COLO829 (cell line): ENCODE measurements around the gene TCERG1L.

Experiments
- DNase-seq: peaks from one replicate; pipeline ENCODE4 v3.0.0; 2012; ENCODE audit warnings: low spot score

The TCERG1L gene

DNA sequence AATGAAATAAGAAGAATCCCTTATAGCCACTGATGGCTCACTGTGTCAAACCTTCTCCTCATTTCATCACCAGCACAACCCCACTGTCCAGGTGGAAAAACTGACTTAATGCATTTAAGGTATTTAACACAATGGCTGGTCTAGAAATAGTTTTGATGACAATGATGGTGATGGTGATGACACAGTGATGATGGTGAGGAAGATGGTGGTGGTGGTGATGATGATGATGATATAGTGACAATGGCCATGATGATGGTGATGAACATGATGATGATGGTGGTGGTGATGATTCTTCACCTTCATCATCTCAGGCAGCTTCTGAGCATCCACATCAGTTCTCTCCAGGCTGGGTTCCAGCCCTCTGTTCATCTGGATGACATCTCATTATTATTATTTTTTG is 186.6 kb downstream of the TCERG1L start:
- no peak for DNase-seq

DNA sequence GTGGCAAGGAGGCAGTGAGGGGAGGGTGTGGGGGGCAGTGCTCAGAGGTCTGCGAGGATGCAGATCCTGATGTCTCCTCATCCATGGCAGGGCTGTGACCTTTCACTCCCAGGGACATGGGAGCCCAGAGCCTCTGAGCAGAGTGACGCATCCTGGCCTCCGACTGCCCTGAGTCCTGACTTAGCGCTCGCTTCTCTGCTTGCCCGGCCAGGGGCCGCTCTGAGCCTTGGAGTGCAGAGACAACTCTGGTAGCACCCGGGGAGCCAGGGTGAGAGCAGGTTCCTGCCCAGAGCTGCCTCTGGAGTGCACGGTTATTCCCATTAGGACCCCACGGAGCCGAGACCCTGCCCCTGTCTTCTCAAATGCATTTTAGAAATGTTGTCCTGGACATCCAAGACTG is 188.0 kb downstream of the TCERG1L start:
- no peak for DNase-seq

DNA sequence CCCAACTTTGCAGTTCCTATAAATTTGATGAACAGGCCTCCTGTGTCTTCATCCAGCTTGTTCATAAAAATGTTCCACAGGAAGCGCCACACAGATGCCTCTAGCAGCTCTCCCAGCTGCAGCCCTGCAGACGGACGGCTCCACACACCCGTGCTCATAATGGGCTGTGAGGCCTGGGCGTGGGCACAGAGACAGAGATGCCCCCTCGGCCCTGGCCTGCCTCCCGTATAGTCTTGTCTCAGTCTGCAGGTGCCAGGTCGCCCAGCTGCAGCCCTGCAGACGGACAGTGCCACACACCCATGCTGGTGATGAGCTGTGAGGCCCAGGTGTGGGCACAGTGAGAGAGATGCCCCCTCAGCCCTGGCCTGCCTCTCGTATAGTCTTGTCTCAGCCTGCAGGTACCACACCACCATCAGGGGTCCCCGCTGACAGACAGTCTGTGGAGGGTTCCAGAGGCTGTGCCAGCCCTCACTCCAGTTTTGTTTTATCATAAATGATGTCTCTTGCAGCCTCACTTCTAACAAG is 189.9 kb downstream of the TCERG1L start:
- no peak for DNase-seq

DNA sequence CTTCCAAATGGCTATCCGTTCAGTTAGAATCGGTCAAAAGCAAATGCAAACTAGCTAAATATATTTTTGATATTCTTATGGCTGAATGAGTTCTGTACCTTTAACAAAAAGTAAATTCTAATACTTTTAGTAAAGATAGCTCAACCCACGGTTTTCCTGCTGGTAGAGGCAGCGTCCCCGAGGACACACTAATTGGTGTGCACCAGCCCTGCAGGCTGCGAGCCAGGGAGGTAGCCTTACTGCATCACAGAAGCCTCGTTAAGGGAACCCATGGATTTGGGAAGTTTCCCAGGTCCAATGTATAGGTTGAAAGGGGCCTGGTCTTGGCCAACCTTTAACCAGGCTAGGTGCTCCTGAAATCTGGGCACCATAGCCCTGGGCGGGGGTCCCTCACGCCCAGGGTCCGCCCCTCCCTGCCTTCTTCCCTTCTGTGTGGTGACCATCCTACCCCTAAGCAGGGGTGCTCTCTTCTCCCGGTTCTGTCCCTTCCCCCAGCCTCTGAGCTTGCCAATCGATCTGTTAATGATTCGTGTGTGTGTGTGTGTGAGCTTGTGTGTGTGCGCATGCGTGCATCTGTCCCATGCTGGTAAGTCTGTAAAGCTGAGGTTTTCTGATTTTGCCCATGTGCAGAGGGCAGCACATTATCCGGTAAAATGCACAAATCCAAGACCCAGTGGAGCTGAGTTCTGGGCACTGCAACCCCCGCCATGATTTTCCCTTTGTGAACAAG is 191.7 kb downstream of the TCERG1L start:
- DNase-seq: no peak

DNA sequence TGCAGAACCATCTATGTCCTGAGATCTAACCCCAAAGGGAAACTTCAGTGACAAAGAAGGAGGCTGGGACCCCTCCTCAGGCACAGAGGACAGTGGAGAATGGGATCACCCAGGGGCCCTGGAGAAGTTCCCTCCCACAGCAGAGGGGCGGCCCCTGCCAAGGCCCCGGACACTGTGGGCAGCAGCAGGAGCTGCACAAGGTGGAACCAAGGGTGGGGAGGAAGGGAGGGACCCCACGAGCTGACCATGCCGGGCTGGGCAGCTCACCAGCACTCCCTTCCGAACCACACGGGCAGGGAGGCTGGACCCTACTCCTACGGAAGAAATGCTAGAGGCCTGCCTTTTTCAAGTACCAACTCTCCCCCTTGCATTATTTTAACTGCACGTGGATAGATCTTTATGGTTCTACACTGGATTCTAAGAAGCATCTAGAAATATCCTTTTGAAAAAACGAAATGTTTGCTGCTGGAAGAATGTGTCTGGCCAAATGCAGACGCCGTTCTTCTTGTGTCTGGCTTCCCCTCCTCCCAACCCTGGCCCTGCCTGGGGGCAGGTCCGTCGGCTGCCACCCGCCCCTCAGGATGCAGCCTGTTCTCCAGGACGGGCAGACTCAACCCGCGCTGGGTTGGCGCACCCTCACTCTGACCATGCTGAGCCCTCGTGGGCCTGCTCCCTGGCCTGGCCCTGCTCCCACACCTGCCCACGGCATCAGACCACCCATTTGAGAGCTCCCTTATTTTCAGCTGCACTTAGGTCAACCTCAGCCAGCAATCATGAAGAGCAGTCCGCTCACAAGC is 193.9 kb downstream of the TCERG1L start:
- no peak for DNase-seq

DNA sequence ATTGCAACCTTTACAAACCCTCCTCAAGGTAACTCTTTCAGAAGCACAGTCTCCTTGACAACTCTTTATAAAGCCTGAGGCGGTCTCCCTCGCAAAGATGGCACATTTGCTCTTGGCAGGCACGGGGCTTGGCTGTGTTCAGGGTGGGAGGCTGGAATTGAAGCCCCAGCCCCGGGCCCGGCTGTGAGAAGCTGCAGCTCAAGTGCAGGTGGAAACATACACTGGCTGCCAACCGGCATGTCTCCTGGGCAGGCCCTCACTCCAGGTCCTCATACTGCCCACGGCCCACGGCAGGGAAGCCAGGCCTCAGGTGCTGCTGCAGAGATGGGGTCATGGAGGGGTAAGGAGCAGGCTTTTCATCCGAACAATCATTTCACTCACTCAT is 194.5 kb downstream of the TCERG1L start:
- DNase-seq: no peak

DNA sequence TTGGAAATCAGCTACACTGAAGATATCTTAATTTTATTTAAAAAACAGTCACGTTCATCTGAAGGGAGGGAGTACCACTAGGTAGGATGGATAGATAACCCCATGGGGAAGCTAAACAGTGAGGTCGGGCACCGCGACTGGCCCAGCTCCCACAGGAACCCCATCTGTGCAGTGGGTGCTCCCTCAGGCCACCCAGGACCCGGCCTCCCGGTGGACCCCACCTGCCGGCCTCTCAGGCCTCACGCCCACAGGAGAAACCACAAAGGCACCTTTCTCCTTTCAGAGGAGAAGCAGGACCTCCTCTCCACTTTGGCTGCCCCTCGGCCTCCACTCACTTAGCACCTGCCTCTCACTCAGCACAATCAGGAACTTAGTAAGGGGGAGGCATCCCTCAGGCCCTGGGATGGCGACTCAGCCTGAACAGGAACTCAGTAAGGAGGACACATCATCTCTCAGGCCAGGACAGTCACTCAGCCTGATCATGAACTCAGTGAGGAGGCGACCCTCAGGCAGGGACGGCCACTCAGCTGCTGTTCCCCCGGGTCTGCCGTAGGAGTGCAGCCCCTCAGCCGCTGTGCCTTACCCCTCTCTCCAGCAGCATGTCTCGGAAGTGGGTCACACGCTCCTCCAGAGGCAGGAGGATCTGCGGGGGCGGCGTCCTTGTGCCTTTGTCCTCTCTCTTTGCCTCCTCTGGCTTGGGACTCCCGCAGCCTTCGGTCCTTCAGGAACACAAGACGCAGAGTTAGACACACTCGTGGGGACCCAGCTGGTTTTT is 195.1 kb downstream of the TCERG1L start:
- no peak for DNase-seq

DNA sequence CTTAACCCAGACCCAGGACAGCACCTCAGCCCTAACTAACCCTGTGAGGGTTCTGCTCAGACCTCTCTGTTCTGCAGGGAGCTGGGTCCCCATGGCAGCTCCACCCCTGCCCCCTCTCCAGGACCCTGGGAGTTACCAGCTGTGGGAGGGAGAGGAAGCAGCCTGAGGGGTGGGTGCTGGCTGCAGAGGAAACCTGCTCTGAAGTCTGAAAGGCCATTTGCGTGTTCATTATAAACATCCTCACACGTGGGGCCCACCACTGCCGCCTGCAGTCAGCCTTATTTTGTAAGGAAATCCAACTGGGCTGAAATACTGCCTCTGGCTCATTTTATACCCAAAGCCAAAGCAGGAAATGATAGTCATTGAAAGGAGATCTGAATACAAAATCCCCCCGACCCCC is 195.7 kb downstream of the TCERG1L start:
- DNase-seq: no peak

DNA sequence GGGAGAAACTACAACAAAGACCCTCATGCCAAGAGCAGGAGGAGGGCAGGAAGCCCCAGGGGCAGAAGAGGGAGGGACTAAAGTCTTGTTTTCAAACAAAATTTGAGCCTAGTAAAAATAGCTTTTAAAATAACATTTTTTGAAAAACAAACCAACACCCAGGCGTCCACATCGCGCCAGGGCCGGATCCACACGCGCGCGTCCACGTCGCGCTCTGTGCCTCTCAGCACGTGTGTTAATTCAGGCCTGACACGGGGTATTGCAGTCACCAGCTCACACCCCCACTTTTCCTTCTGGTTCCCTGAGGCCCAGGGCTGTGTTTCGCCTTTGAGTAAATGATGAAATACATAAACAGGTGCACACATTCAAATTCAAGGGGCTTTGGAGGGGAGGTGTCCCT is 196.2 kb downstream of the TCERG1L start:
- DNase-seq: no peak

DNA sequence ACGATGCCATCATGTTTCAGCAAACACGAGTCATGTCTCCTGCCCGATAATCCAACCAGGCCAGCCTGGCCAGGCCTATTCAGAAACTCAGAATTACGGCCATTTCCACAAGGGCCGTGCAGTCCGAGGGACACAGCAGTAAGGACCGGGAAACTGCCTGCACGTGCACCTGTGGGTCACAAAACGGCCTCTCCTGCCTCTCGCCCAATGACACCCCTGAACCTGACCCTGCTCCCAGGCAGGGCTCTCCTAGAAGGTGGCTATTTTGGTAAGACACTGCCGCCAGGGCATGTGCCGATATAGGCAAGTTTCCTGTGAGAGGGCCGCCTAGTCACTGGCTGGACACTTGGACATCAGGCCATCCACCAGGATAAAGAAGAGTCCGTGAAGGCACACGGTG is 196.7 kb downstream of the TCERG1L start:
- no peak for DNase-seq

DNA sequence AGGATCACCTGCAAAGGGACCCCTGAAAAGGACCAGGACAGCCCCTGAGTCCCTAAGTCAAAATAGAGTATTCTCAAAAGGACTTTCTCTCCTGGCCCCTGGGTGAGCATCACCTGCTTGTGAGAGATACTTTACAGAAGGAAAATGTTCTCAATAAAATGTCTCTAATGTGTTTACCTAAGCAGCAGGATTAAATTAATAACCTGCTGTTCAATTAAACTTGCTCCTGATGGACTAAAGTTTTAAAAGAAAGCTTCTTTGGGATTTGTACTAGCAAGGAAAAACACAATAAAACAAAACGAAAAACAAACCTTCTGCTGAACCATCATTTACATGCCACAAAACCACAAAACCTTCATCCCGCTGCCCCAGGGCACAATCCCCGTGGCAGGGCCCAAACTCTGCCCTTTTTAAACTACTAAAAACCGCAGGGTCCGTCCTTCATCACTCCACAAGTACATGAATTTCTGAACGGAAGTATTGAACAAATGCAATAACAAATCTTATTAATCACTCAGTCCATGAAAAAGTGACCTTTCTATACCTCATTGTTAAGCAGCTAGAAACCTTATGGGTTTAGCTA is 197.7 kb downstream of the TCERG1L start:
- DNase-seq: no peak

DNA sequence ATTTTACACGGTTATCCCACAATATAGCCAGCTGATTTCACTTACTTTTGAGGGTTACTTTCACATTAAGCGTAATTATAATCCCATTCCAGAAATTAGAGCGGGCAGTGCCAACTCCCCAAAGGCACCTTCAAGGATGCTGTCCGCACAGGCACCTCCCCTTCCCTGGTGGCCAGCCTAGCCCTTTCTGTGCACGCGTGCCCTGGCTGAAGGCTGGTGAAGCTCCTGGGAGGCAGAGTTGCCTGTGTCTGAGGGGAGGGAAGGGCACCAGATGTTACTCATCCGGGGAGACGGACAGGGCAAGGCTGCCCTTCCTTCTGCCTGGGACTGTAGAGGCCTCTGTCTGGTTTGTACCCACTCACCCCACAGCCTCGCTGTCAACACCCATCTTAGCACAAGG is 198.4 kb downstream of the TCERG1L start:
- no peak for DNase-seq

DNA sequence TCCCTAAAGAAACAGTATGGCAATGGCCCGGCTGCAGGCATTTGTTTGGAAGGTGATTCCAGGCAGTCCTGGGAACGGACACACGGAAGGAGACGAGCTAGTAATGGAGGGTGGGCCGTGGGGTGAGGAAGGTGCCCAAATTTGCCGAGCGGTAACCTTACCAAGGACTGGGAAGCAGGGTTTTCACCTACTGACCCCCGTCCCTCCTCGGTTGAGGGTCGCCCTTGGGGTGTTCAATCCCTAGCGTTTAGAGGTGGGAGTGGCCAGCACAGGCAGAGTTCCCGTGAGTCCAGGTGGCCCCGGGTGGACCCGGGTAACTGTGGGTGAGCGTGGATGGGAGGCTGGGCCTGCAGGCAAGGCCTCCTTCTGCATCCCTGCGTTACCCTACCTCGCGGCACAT is 198.8 kb downstream of the TCERG1L start:
- no peak for DNase-seq

DNA sequence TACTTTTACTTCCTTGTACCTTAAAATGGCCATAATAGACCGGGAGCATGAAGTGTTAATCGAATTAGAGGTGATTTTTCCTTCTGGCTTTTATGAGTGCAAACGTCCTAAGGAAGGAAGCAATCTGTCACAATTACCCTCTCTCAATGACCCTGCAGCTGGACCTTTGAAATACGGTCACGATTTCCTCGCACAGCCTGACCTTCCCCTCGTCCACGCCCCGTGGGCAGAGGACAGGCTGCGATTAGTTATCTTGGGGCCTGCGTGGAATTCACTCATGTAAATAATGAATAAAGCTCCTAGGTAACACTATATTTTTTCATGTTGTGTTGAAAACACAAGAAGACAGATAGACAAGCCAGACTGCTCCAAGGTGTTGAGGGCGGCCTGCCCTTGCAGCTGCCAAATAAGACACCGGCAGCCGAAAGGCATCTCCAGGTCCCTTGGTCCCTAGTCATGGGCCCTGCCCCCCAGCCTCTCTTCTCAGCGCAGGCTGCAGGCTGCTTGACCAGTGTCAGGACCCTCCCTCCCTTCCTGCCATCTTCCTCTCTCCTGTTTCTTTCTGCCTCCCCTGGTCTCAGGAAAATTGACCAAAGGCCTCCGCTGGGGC is 199.9 kb downstream of the TCERG1L start:
- no peak for DNase-seq

DNA sequence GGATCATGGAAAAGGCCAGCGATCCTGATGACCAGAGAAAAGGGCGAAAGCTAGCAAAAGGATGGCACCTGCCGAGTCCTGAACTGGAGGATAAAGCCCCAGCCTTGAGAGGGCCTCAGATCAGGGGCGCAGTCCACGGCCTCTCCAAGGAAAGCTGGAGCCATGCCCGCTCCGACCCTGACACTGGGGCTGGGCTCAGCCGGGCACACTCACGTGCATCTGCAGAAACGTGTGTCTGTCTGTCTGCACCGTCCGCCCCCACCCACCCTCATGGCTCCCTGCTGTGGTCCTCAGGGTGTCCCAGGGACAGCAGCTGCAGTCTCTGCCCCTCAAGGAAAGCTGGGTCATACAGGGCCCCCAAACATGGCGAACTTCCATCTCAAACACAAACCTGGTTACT is 200.5 kb downstream of the TCERG1L start:
- no peak for DNase-seq

DNA sequence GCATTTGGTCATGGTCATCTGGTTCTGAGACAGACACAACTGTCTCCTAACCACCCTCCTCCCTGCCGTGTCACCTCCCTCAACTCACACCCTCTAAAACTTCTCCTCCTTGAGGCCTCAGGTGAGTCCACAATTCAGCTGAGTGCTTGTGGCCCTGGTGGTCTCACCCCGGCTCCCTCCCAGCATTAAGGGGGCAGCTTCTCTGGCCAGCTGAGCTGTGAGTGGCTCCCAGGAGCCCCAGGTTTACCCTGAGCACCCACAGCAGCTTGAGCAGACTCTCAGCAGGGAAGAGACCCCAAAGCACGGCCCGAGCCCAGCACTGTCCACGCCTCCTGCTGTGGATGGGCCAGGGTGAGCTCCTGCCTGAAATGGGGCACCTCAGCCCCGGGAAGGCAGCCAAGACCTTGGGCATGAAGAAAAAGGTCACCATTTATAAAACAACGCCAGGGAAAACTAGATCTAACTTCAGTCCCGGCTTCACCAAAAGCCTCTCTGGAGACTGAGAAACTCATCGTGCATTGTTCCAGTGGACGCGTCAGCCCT is 201.2 kb downstream of the TCERG1L start:
- no peak for DNase-seq

DNA sequence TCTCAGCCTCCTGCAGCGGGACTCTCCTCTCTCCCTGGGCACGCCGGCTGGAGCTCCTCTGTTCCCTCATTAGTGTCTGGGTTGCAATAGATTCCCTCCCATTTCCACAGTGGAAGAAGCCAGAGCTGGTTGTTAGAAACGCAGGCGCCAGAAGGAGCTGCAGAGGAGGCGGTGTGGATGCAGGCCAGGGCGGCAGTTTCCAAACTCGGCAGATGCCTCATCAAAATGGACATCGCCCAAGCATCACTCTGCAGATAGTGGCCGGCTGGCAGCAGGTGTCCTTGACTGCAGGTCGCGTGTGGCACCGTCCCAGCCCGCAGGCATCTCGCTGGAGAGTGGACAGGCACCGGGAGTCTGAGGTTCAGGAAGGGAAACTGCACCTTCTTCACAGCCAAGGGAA is 201.8 kb downstream of the TCERG1L start:
- no peak for DNase-seq

DNA sequence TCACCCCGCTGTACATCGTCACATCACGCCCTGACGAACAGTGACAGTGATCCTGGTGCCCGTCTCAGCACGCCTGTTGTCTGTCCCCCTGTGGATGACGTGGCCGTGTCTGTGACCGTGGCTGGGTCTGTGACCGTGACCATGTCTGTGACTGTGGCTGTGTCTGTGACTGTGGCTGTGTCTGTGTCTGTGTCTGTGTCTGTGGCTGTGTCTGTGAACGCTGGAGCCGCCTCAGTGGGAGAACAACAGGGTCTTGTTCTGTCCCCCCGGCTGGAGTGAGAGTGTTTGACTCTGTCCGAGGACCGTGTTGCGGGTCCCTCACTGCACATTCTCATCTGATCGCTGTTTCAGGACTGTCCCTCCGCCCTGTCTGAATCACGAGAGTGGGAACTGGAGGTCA is 202.2 kb downstream of the TCERG1L start:
- DNase-seq: no peak

DNA sequence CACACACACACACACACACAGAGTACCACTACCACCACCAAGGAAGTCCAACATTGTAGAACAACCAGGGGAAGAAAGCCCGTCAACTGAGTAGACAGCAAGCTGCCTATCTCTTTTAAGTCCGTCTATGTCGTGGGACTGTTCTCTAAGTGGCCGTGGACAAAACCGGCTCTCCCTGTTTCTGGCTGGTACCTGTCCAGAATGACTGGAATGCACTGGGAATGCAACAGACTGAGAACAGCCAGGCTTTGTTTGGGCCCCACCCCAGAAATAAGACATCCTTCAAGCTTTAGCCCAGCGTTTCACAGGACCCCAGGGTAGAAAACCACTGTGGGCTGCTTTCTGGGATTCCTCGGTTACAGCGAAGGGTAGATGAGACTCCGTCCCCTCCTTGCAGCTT is 203.6 kb downstream of the TCERG1L start:
- no peak for DNase-seq

DNA sequence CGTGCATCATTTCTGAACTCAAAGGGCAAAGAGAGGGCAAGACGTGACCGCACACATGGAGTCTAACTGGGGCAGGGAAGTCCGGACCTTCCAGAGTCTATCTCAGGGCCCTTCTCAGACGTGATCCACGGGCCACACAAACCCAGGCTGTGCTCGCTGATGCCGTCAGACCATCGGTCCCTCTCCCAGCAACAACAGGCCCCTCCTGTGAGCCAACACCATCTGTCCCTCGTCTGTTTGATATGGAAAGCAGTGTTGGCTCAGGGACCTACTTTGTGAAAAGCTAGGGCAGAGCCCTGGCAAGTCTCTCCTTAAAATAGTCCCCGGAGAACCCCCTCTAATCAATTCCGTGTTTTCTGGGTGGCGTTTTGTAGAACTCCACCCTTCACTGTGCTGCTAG is 208.8 kb downstream of the TCERG1L start:
- DNase-seq: no peak

DNA sequence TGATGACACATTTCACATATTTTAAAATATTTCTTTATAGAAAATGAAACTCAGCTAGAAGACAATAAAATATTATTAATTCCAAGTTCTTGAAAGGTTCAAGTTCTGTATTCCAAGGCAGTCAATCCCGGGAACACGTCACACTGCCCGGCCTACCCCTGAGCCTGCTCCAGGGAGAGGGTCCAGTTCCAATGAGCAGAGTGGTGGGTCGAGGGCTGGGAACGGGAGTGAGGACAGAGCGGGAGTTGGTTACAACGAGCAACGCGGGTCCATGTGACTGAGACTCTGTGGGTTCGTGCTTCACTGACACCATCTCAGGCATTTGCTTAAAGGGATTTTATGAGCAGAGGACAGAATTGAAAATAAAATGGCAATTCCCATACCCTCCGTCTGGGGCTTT is 209.4 kb downstream of the TCERG1L start:
- no peak for DNase-seq
